H1 (cell line): ENCODE measurements around the gene PSG3. TPM values are rescaled to one million over a fixed set of nuclear protein-coding genes. Genes with fewer than 3 reads are reported as not detected.
"Not testable (repeated sequence)": the region's sequence is repeated elsewhere in the genome, so short reads cannot be mapped to it uniquely, and the experiment has no call there.

Experiments used
- CTCF ChIA-PET: fragments of 300-600 bp; sonication (Branson Sonifier 250); formaldehyde crosslinking; loops from one replicate; lab custom pipeline; 2021; ENCODE audit not compliant: partially characterized antibody; lab: Charles Lee
- POLR2A ChIA-PET: fragments of 300-600 bp; sonication (Branson Sonifier 250); formaldehyde crosslinking; loops from one replicate; lab custom pipeline; 2021; ENCODE audit warnings: inconsistent platforms; ENCODE audit not compliant: partially characterized antibody; lab: Charles Lee
- DNase-seq, 2 experiments: peaks; one replicate each; pipeline versions ENCODE4 v3.0.0 to v3.0.0-alpha.2; 2010 to 2022; ENCODE audit warnings: low spot score in 2 of 2, low read depth in 1 of 2, mixed read lengths in 1 of 2
- FAIRE-seq: peaks from 2 replicates; lab custom pipeline; 2011; peaks lifted over from hg19 to GRCh38; lab: Jason Lieb, UNC
- H2AFZ ChIP-seq: 2 replicates; pipeline ENCODE4 v1.8.1; 2012; ENCODE audit warnings: low read length, inconsistent platforms
- H2AK5ac ChIP-seq: 2 replicates; pipeline ENCODE4 v1.6.1; 2013; ENCODE audit warnings: low read depth, low read length
- H2BK120ac ChIP-seq: replicated peaks from 2 replicates; pipeline ENCODE3; 2013; ENCODE audit warnings: low read depth, low read length, inconsistent platforms
- H2BK12ac ChIP-seq: 2 replicates; pipeline ENCODE4 v1.6.1; 2013; ENCODE audit warnings: low read depth, low read length
- H2BK15ac ChIP-seq: 2 replicates; pipeline ENCODE4 v1.6.1; 2013; ENCODE audit warnings: low read length
- H2BK20ac ChIP-seq: 2 replicates; pipeline ENCODE4 v1.6.1; 2013; ENCODE audit warnings: low read length
- H2BK5ac ChIP-seq: 2 replicates; pipeline ENCODE4 v1.6.1; 2013; ENCODE audit warnings: low read depth, low read length
- H3K14ac ChIP-seq: 2 replicates; pipeline ENCODE4 v1.6.1; 2013; ENCODE audit warnings: inconsistent platforms; ENCODE audit not compliant: insufficient read length
- H3K18ac ChIP-seq: 2 replicates; pipeline ENCODE4 v1.6.1; 2013; ENCODE audit warnings: low read length; ENCODE audit errors: extremely low read depth
- H3K23ac ChIP-seq: 2 replicates; pipeline ENCODE4 v1.6.1; 2013; ENCODE audit warnings: inconsistent platforms; ENCODE audit not compliant: insufficient read length
- H3K23me2 ChIP-seq: 2 replicates; pipeline ENCODE4 v1.6.1; 2013; ENCODE audit warnings: low read depth, low read length
- H3K27ac ChIP-seq: 2 replicates; pipeline ENCODE4 v1.6.1; 2011; ENCODE audit warnings: low read depth, low read length, inconsistent platforms
- H3K27me3 ChIP-seq, 4 experiments: replicated peaks in 1 of 4; 1 replicate in 1 of 4; 2 replicates in 3 of 4; pipeline versions ENCODE4 v1.6.1 to v1.8.1; 2011 to 2013; ENCODE audit warnings: low read length in 3 of 4, mild to moderate bottlenecking in 3 of 4, inconsistent platforms in 2 of 4, mixed read lengths in 2 of 4, moderate library complexity in 1 of 4; ENCODE audit not compliant: control insufficient read depth in 3 of 4, insufficient read depth in 3 of 4; ENCODE audit errors: extremely low read depth in 1 of 4
- H3K36me3 ChIP-seq, 4 experiments: 2 replicates each; pipeline versions ENCODE4 v1.6.1 to v1.8.1; 2011 to 2013; ENCODE audit warnings: mild to moderate bottlenecking in 4 of 4, low read length in 3 of 4, moderate library complexity in 2 of 4, control low read depth in 1 of 4, inconsistent platforms in 1 of 4; ENCODE audit not compliant: insufficient read depth in 4 of 4, control insufficient read depth in 2 of 4
- H3K4ac ChIP-seq: replicated peaks from 2 replicates; pipeline ENCODE3; 2013; ENCODE audit warnings: low read length, low read depth, mixed read lengths, inconsistent platforms; ENCODE audit not compliant: insufficient read length
- H3K4me1 ChIP-seq, 4 experiments: replicated peaks in 1 of 4; 1 replicate in 1 of 4; 2 replicates in 3 of 4; pipeline versions ENCODE4 v1.6.1 to v1.8.1; 2011 to 2013; ENCODE audit warnings: low read length in 3 of 4, inconsistent platforms in 2 of 4, mixed read lengths in 1 of 4; ENCODE audit not compliant: insufficient read depth in 4 of 4, control insufficient read depth in 3 of 4
- H3K4me2 ChIP-seq, 2 experiments: 2 replicates each; pipeline versions ENCODE4 v1.6.1 to v1.8.1; 2011 to 2013; ENCODE audit warnings: low read depth in 2 of 2, low read length in 2 of 2, control low read depth in 1 of 2, inconsistent platforms in 1 of 2, mild to moderate bottlenecking in 1 of 2; ENCODE audit not compliant: insufficient read depth in 1 of 2
- H3K4me3 ChIP-seq, 4 experiments: fragments of 200-600, 300-600 bp in 1 of 4; sonication (generic), shearing (Covaris generic), sonication (Bioruptor Twin) in 1 of 4; 2 replicates each; pipeline versions ENCODE4 v1.5.1 to v1.8.1; 2011 to 2016; ENCODE audit warnings: low read length in 4 of 4, low read depth in 3 of 4, control low read depth in 2 of 4, inconsistent platforms in 2 of 4, mild to moderate bottlenecking in 2 of 4, mixed read lengths in 1 of 4, moderate library complexity in 1 of 4; ENCODE audit not compliant: insufficient read depth in 2 of 4; ENCODE audit errors: extremely low read depth in 1 of 4
- H3K56ac ChIP-seq: replicated peaks from 2 replicates; pipeline ENCODE3; 2013; ENCODE audit warnings: low read depth, mild to moderate bottlenecking, mixed read lengths, low read length, inconsistent platforms; ENCODE audit not compliant: insufficient read length
- H3K79me1 ChIP-seq: 2 replicates; pipeline ENCODE4 v1.6.1; 2013; ENCODE audit warnings: low read depth, low read length, control low read depth
- H3K79me2 ChIP-seq, 2 experiments: 2 replicates each; pipeline versions ENCODE4 v1.6.1 to v1.8.1; 2012 to 2013; ENCODE audit warnings: low read length in 2 of 2, mild to moderate bottlenecking in 2 of 2, inconsistent platforms in 1 of 2; ENCODE audit not compliant: insufficient read depth in 2 of 2, control insufficient read depth in 1 of 2
- H3K9ac ChIP-seq, 4 experiments: replicated peaks in 1 of 4; 1 replicate in 1 of 4; 2 replicates in 3 of 4; pipeline versions ENCODE4 v1.6.1 to v1.8.1; 2011 to 2013; ENCODE audit warnings: low read depth in 3 of 4, low read length in 3 of 4, control low read depth in 2 of 4, mild to moderate bottlenecking in 2 of 4, moderate library complexity in 2 of 4, inconsistent platforms in 1 of 4; ENCODE audit errors: extremely low read depth in 1 of 4
- H3K9me3 ChIP-seq, 2 experiments: 2 replicates each; pipeline versions ENCODE4 v1.6.1 to v1.8.1; 2012 to 2013; ENCODE audit warnings: mild to moderate bottlenecking in 2 of 2, moderate library complexity in 2 of 2, control low read depth in 1 of 2, inconsistent platforms in 1 of 2, low read depth in 1 of 2, low read length in 1 of 2, mixed read lengths in 1 of 2; ENCODE audit not compliant: insufficient read depth in 2 of 2
- H4K20me1 ChIP-seq, 2 experiments: replicated peaks in 1 of 2; 2 replicates each; pipeline versions ENCODE3 to v1.8.1; 2011 to 2013; ENCODE audit warnings: inconsistent platforms in 2 of 2, low read length in 2 of 2, mild to moderate bottlenecking in 1 of 2; ENCODE audit not compliant: insufficient read depth in 2 of 2, control insufficient read depth in 1 of 2
- H4K5ac ChIP-seq: 2 replicates; pipeline ENCODE4 v1.6.1; 2013; ENCODE audit warnings: low read length, low read depth, mixed read lengths, inconsistent platforms; ENCODE audit not compliant: insufficient read length
- H4K8ac ChIP-seq: 2 replicates; pipeline ENCODE4 v1.8.0; 2013; ENCODE audit warnings: mild to moderate bottlenecking, moderate library complexity, low read length, inconsistent platforms; ENCODE audit not compliant: insufficient read depth; ENCODE audit errors: extremely low read depth
- H4K91ac ChIP-seq: replicated peaks from 2 replicates; pipeline ENCODE3; 2013; ENCODE audit warnings: low read length, mixed read lengths, inconsistent platforms; ENCODE audit not compliant: insufficient read length
- WGBS, 2 experiments: shearing (Covaris generic) in 1 of 2; methylation state at CpG; one replicate each; pipeline versions ENCODE4 v1.1.6 to v1.1.7; 2013 to 2015; ENCODE audit warnings: low lambda C conversion rate in 2 of 2, mixed read lengths in 2 of 2, inconsistent platforms in 1 of 2, low coverage in 1 of 2, missing lambda C conversion rate in 1 of 2; ENCODE audit not compliant: insufficient replicate concordance in 2 of 2, insufficient coverage in 1 of 2, insufficient read length in 1 of 2; ENCODE audit errors: extremely low coverage in 1 of 2, missing lambda C conversion rate in 1 of 2; 5-methylcytosine and 5-hydroxymethylcytosine counted together
- polyA plus RNA-seq, 7 experiments: library from polyadenylated mRNA; depleted of rRNA in 3 of 7; stranded (reverse) in 5 of 7; unstranded in 2 of 7; fragments of >200 nt in 5 of 7; fragments of 200-250 nt in 2 of 7; gene quantifications; 1 replicate in 5 of 7; 2 replicates in 1 of 7; 4 replicates in 1 of 7; pipeline versions ENCODE4 v1.2.1 to v1.2.3, GENCODE V29; 2011 to 2013; ENCODE audit warnings: missing spikeins in 2 of 7, mixed read lengths in 2 of 7
- total RNA-seq: library from RNA; stranded (reverse); fragmentation: NEBNext Ultra II Directional; extraction: Animal tissue kit (Norgen Biotek cat#: 25700); gene quantifications from 2 replicates; pipeline ENCODE4 v1.2.1, GENCODE V29; 2021

PSG3 gene
- total and polyA plus RNA-seq, 2 of the 8 experiments (the other 6 are each of a cell fraction or from before 2014, with no cell fraction given) = not detected

GRCh38 chr19:42714000-42714399, 26.3 kb downstream of the PSG3 start:
- H3K27me3 ChIP-seq, H3K23me2 ChIP-seq, H4K20me1 ChIP-seq, H2AFZ ChIP-seq, H2AK5ac ChIP-seq, H2BK20ac ChIP-seq, H3K56ac ChIP-seq, H3K4me2 ChIP-seq, H4K91ac ChIP-seq, H3K18ac ChIP-seq, H3K36me3 ChIP-seq, H2BK15ac ChIP-seq, H2BK120ac ChIP-seq, H3K79me1 ChIP-seq, H3K4ac ChIP-seq, H3K4me1 ChIP-seq, H3K14ac ChIP-seq, H4K5ac ChIP-seq, H3K9ac ChIP-seq, FAIRE-seq, H3K23ac ChIP-seq, H4K8ac ChIP-seq, DNase-seq, H3K4me3 ChIP-seq, H3K27ac ChIP-seq, H2BK5ac ChIP-seq, CTCF ChIA-PET, POLR2A ChIA-PET, H2BK12ac ChIP-seq, H3K79me2 ChIP-seq: not testable (repeated sequence)
- 89% methylated on average over 1 of the region's 1 CpG; no CpG with 5 or more reads in 1 of the 2 experiments for WGBS, 2 experiments
- H3K9me3 ChIP-seq = peaks cover 0 to 25% of the 10 kb centered on the region in 2 experiments; a peak in 3 of 4 replicates

GRCh38 chr19:42712753-42713152, 27.5 kb downstream of the PSG3 start:
- H2BK12ac ChIP-seq, H3K36me3 ChIP-seq, H3K9ac ChIP-seq, H3K23ac ChIP-seq, H3K4me3 ChIP-seq, H4K8ac ChIP-seq, H3K27ac ChIP-seq, H4K20me1 ChIP-seq, H3K27me3 ChIP-seq, H2AK5ac ChIP-seq, H2AFZ ChIP-seq, FAIRE-seq, H3K4ac ChIP-seq, H3K4me2 ChIP-seq, H3K4me1 ChIP-seq, DNase-seq, H2BK120ac ChIP-seq, H3K56ac ChIP-seq, H2BK20ac ChIP-seq, H2BK5ac ChIP-seq, H4K5ac ChIP-seq, H3K23me2 ChIP-seq, H3K14ac ChIP-seq, H3K79me2 ChIP-seq, H3K79me1 ChIP-seq, H4K91ac ChIP-seq, H2BK15ac ChIP-seq, POLR2A ChIA-PET, H3K18ac ChIP-seq: not testable (repeated sequence)
- H3K9me3 ChIP-seq = peaks cover 0 to 31% of the 10 kb centered on the region in 2 experiments; a peak in 3 of 4 replicates
- WGBS, 2 experiments = 66% methylated on average over 6 of the region's 6 CpGs; no CpG with 5 or more reads in 1 of the 2 experiments
- CTCF ChIA-PET = interaction anchor here (0.5 kb wide), 1 partner anchor 387 kb away, joined by 3 read pairs; no protein-coding TSS in a partner anchor
